Neutrophil (primary cell): ENCODE data around the gene FAM149B1.

Source experiments
- H3K27ac ChIP-seq: fragments of 200-600 bp; sonication (generic); 2 replicates; pipeline ENCODE4 v1.5.1; 2016; ENCODE audit warnings: mild to moderate bottlenecking, moderate library complexity
- H3K27me3 ChIP-seq: fragments of 200-600 bp; sonication (generic); 2 replicates; pipeline ENCODE4 v1.6.0; 2016; ENCODE audit warnings: mild to moderate bottlenecking
- H3K36me3 ChIP-seq: fragments of 200-600 bp; sonication (generic); 2 replicates; pipeline ENCODE4 v1.5.1; 2017
- H3K4me1 ChIP-seq, 2 experiments: fragments of 200-600 bp in 1 of 2; sonication (generic) in 1 of 2; 1 replicate in 1 of 2; 2 replicates in 1 of 2; pipeline versions ENCODE4 v1.5.1 to v1.6.1; 2013 to 2016; ENCODE audit warnings: low read depth in 1 of 2, low read length in 1 of 2, mild to moderate bottlenecking in 1 of 2, moderate library complexity in 1 of 2; ENCODE audit not compliant: control insufficient read depth in 1 of 2, insufficient read depth in 1 of 2
- H3K4me3 ChIP-seq, 2 experiments: fragments of 200-600 bp in 1 of 2; sonication (generic) in 1 of 2; 1 replicate in 1 of 2; 2 replicates in 1 of 2; pipeline ENCODE4 v1.5.1; 2013 to 2016; ENCODE audit warnings: low read depth in 1 of 2, low read length in 1 of 2, mild to moderate bottlenecking in 1 of 2, moderate library complexity in 1 of 2
- H3K9me3 ChIP-seq: fragments of 200-600 bp; sonication (generic); 2 replicates; pipeline ENCODE4 v1.5.1; 2016
- CTCF ChIP-seq: fragments of 200-600 bp; sonication (generic); IDR thresholded peaks from 2 replicates; pipeline ENCODE4 v1.5.1; 2016; ENCODE audit warnings: antibody characterized with exemption

Gene FAM149B1

GRCh38 chr10:73232887-73233286, 65.0 kb downstream of the FAM149B1 start:
- Histone ChIP-seq H3K36me3 (peaks cover 59% of the 10 kb centered on the region), H3K27ac (no peak overlapping the region), H3K9me3 (no peaks in the 10 kb centered on the region), H3K27me3 (no peaks in the 10 kb centered on the region), H3K4me3 (no peak overlapping the region), H3K4me1 (no peaks in the 10 kb centered on the region)
- no peak for TF ChIP-seq CTCF

GRCh38 chr10:73233883-73234282, 66.0 kb downstream of the FAM149B1 start:
- H3K36me3 ChIP-seq = peaks cover 67% of the 10 kb centered on the region
- H3K27ac ChIP-seq = no peak overlapping the region
- H3K9me3 ChIP-seq = no peaks in the 10 kb centered on the region
- no peak for TF ChIP-seq CTCF
- H3K4me3 ChIP-seq = no peak overlapping the region
- no peaks in the 10 kb centered on the region for H3K4me1 ChIP-seq
- H3K27me3 ChIP-seq = no peaks in the 10 kb centered on the region

- Histone ChIP-seq H3K27ac (no peak overlapping the region), H3K9me3 (no peaks in the 10 kb centered on the region), H3K36me3 (peaks cover 74% of the 10 kb centered on the region), H3K4me3 (no peak overlapping the region), H3K4me1 (no peaks in the 10 kb centered on the region), H3K27me3 (no peaks in the 10 kb centered on the region)
- TF ChIP-seq CTCF = no peak
Measured at GRCh38 chr10:73234695-73235094, 66.8 kb downstream of the FAM149B1 start.

- no peaks in the 10 kb centered on the region for H3K4me1 ChIP-seq
- TF ChIP-seq CTCF = no peak
- no peak overlapping the region for H3K4me3 ChIP-seq
- H3K36me3 ChIP-seq = peaks cover 74% of the 10 kb centered on the region
- H3K9me3 ChIP-seq = no peaks in the 10 kb centered on the region
- H3K27ac ChIP-seq = no peak overlapping the region
- H3K27me3 ChIP-seq = no peaks in the 10 kb centered on the region
Measured at GRCh38 chr10:73238990-73239566, 71.2 kb downstream of the FAM149B1 start.

- Histone ChIP-seq H3K27me3 (no peaks in the 10 kb centered on the region), H3K4me1 (no peaks in the 10 kb centered on the region), H3K4me3 (no peak overlapping the region), H3K9me3 (no peaks in the 10 kb centered on the region), H3K36me3 (peaks cover 66% of the 10 kb centered on the region), H3K27ac (no peak overlapping the region)
- no peak for TF ChIP-seq CTCF
Measured at GRCh38 chr10:73239908-73240307, 72.0 kb downstream of the FAM149B1 start.
